Activated T-helper 17 cell treated with anti-CD3 and anti-CD28 coated beads, Interleukin-2, amount 50 U/mL, for 72 hours (primary cell): ENCODE measurements around the gene SDF2. TPM values are rescaled to one million over a fixed set of nuclear protein-coding genes. Genes with fewer than 3 reads are reported as not detected.

Experiments used
- ATAC-seq: fragments of 150-1000 bp; cut with Tn5 transposase; replicated peaks from 2 replicates; pipeline ENCODE4 v1.10.0; 2021; ENCODE audit warnings: mild to moderate bottlenecking, moderate library complexity
- H3K27ac Mint-ChIP-seq: one replicate; pipeline ENCODE4 v1.8.0; 2022; ENCODE audit warnings: mixed read lengths
- H3K27me3 Mint-ChIP-seq: one replicate; pipeline ENCODE4 v1.8.0; 2022; ENCODE audit warnings: mixed read lengths
- H3K36me3 Mint-ChIP-seq: one replicate; pipeline ENCODE4 v1.8.0; 2022; ENCODE audit warnings: low read depth, mild to moderate bottlenecking, mixed read lengths
- H3K4me1 Mint-ChIP-seq: one replicate; pipeline ENCODE4 v1.8.0; 2022; ENCODE audit warnings: mixed read lengths
- H3K4me3 Mint-ChIP-seq: one replicate; pipeline ENCODE4 v1.8.0; 2022; ENCODE audit warnings: mild to moderate bottlenecking, mixed read lengths
- H3K9me3 Mint-ChIP-seq: one replicate; pipeline ENCODE4 v1.8.0; 2022; ENCODE audit warnings: mixed read lengths
- total RNA-seq, 2 donors: library from RNA; stranded (reverse); gene quantifications; one replicate each; pipeline ENCODE4 v1.2.3, GENCODE V29; 2022

The SDF2 gene
- 10 to 100 TPM; 48.3 to 48.6 TPM for total RNA-seq

GRCh38 chr17:28661635-28662526, at the start of gene SDF2, which contains the start of gene SUPT6H:
TSS of gene SDF2 (minus strand) at chr17:28661906. CDS start at chr17:28661876, 30 bp downstream.
TSS of gene SUPT6H (plus strand) at chr17:28662205. CDS start at chr17:28673402, 11,197 bp downstream.
- H3K36me3 Mint-ChIP-seq: peaks cover 77% of the 10 kb centered on the region
- H3K9me3 Mint-ChIP-seq: no peaks in the 10 kb centered on the region
- peak within 1 kb of the TSS; percentile 98 for H3K27ac Mint-ChIP-seq
- peaks cover 46% of the 10 kb centered on the region for H3K4me1 Mint-ChIP-seq
- ATAC-seq: peak; percentile 92
- H3K4me3 Mint-ChIP-seq: peak within 1 kb of the TSS; percentile 94
- H3K27me3 Mint-ChIP-seq: no peaks in the 10 kb centered on the region

- Mint-ChIP-seq H3K9me3 (no peaks in the 10 kb centered on the region), H3K27ac (peak overlapping the region; percentile 74), H3K36me3 (peaks cover 1% of the 10 kb centered on the region), H3K27me3 (peaks cover 7% of the 10 kb centered on the region), H3K4me1 (peaks cover 12% of the 10 kb centered on the region), H3K4me3 (peak overlapping the region; percentile 91)
- peak; percentile 90 for ATAC-seq
These were observed 49.4 kb upstream of the SDF2 start for GRCh38 chr17:28710861-28711722.

- peaks cover 32% of the 10 kb centered on the region for H3K36me3 Mint-ChIP-seq
- H3K27me3 Mint-ChIP-seq: no peaks in the 10 kb centered on the region
- no peak overlapping the region for H3K4me3 Mint-ChIP-seq
- peak overlapping the region; percentile 51 for H3K27ac Mint-ChIP-seq
- peaks cover 9% of the 10 kb centered on the region for H3K4me1 Mint-ChIP-seq
- ATAC-seq: no peak
- no peaks in the 10 kb centered on the region for H3K9me3 Mint-ChIP-seq
These were observed 45.6 kb upstream of the SDF2 start for GRCh38 chr17:28707339-28707720.

- H3K4me1 Mint-ChIP-seq: peaks cover 7% of the 10 kb centered on the region
- H3K27ac Mint-ChIP-seq: peak overlapping the region; percentile 51
- no peaks in the 10 kb centered on the region for H3K9me3 Mint-ChIP-seq
- H3K4me3 Mint-ChIP-seq: no peak overlapping the region
- H3K27me3 Mint-ChIP-seq: no peaks in the 10 kb centered on the region
- no peak for ATAC-seq
- peaks cover 38% of the 10 kb centered on the region for H3K36me3 Mint-ChIP-seq
These were observed 45.0 kb upstream of the SDF2 start for GRCh38 chr17:28706471-28707338.

- H3K4me3 Mint-ChIP-seq: no peak overlapping the region
- peaks cover 7% of the 10 kb centered on the region for H3K4me1 Mint-ChIP-seq
- H3K36me3 Mint-ChIP-seq: peaks cover 46% of the 10 kb centered on the region
- H3K9me3 Mint-ChIP-seq: no peaks in the 10 kb centered on the region
- no peak for ATAC-seq
- no peak overlapping the region for H3K27ac Mint-ChIP-seq
- H3K27me3 Mint-ChIP-seq: no peaks in the 10 kb centered on the region
These were observed 44.1 kb upstream of the SDF2 start for GRCh38 chr17:28705728-28706334.

- no peaks in the 10 kb centered on the region for H3K27me3 Mint-ChIP-seq
- H3K4me1 Mint-ChIP-seq: peaks cover 7% of the 10 kb centered on the region
- no peaks in the 10 kb centered on the region for H3K9me3 Mint-ChIP-seq
- peaks cover 53% of the 10 kb centered on the region for H3K36me3 Mint-ChIP-seq
- no peak overlapping the region for H3K27ac Mint-ChIP-seq
- ATAC-seq: no peak
- no peak overlapping the region for H3K4me3 Mint-ChIP-seq
These were observed 43.5 kb upstream of the SDF2 start for GRCh38 chr17:28705074-28705659.

GRCh38 chr17:28704219-28704858, 42.6 kb upstream of the SDF2 start:
- H3K4me1 Mint-ChIP-seq: peaks cover 7% of the 10 kb centered on the region
- no peaks in the 10 kb centered on the region for H3K9me3 Mint-ChIP-seq
- no peak overlapping the region for H3K27ac Mint-ChIP-seq

GRCh38 chr17:28703552-28704218, 42.0 kb upstream of the SDF2 start:
- Mint-ChIP-seq H3K27ac (no peak overlapping the region), H3K27me3 (no peaks in the 10 kb centered on the region), H3K4me3 (no peak overlapping the region), H3K9me3 (no peaks in the 10 kb centered on the region), H3K4me1 (peaks cover 7% of the 10 kb centered on the region), H3K36me3 (peaks cover 68% of the 10 kb centered on the region)
- no peak for ATAC-seq

More at GRCh38 chr17:28704219-28704858, 42.6 kb upstream of the SDF2 start:
- peaks cover 61% of the 10 kb centered on the region for H3K36me3 Mint-ChIP-seq
- no peaks in the 10 kb centered on the region for H3K27me3 Mint-ChIP-seq
- no peak for ATAC-seq
- no peak overlapping the region for H3K4me3 Mint-ChIP-seq

- Mint-ChIP-seq H3K36me3 (peaks cover 77% of the 10 kb centered on the region), H3K4me1 (peaks cover 7% of the 10 kb centered on the region), H3K27me3 (no peaks in the 10 kb centered on the region), H3K9me3 (no peaks in the 10 kb centered on the region), H3K4me3 (no peak overlapping the region), H3K27ac (peak overlapping the region; percentile 71)
- ATAC-seq: no peak
These were observed 41.0 kb upstream of the SDF2 start for GRCh38 chr17:28702752-28703150.

GRCh38 chr17:28702026-28702751, 40.5 kb upstream of the SDF2 start:
- Mint-ChIP-seq H3K4me3 (no peak overlapping the region), H3K9me3 (no peaks in the 10 kb centered on the region), H3K27ac (peak overlapping the region; percentile 71), H3K36me3 (peaks cover 83% of the 10 kb centered on the region), H3K4me1 (peaks cover 1% of the 10 kb centered on the region), H3K27me3 (no peaks in the 10 kb centered on the region)
- no peak for ATAC-seq

- Mint-ChIP-seq H3K9me3 (no peaks in the 10 kb centered on the region), H3K27me3 (no peaks in the 10 kb centered on the region), H3K27ac (no peak overlapping the region), H3K4me3 (no peak overlapping the region), H3K4me1 (no peaks in the 10 kb centered on the region), H3K36me3 (peaks cover 92% of the 10 kb centered on the region)
- ATAC-seq: no peak
These were observed 39.3 kb upstream of the SDF2 start for GRCh38 chr17:28700830-28701492.

- no peak for ATAC-seq
- H3K9me3 Mint-ChIP-seq: no peaks in the 10 kb centered on the region
- H3K27ac Mint-ChIP-seq: no peak overlapping the region
- peaks cover 92% of the 10 kb centered on the region for H3K36me3 Mint-ChIP-seq
- H3K27me3 Mint-ChIP-seq: no peaks in the 10 kb centered on the region
- no peaks in the 10 kb centered on the region for H3K4me1 Mint-ChIP-seq
- H3K4me3 Mint-ChIP-seq: no peak overlapping the region
These were observed 38.6 kb upstream of the SDF2 start for GRCh38 chr17:28700278-28700677.
